Panc1 (cell line): ENCODE measurements around the gene TMPRSS2. TPM values are rescaled to one million over a fixed set of nuclear protein-coding genes. Genes with fewer than 3 reads are reported as not detected.

Source experiments
- ATAC-seq: fragments of 200-7000 bp; cut with Tn5 transposase; 2 replicates; pipeline ENCODE4 v1.9.1; 2020; ENCODE audit warnings: mild to moderate bottlenecking, moderate library complexity
- BruUV-seq: library from RNA; stranded (reverse); fragments of 400-500 nt; replicated peaks from 2 replicates; lab custom pipeline; 2021; lab: Mats Ljungman, UMichigan
- CTCF ChIA-PET: fragments of 300-600 bp; sonication (Branson Sonifier 250); formaldehyde crosslinking; loops from one replicate; lab custom pipeline; 2022; ENCODE audit warnings: antibody characterized with exemption; lab: Charles Lee
- POLR2A ChIA-PET: fragments of 300-600 bp; sonication (Branson Sonifier 250); formaldehyde crosslinking; loops from one replicate; lab custom pipeline; 2022; ENCODE audit warnings: antibody characterized with exemption; lab: Charles Lee
- DNase-seq: peaks from one replicate; pipeline ENCODE4 v3.0.0-alpha.2; 2010; ENCODE audit warnings: low read depth, low spot score
- H3K27ac ChIP-seq: 2 replicates; pipeline ENCODE4 v1.5.1; 2011; ENCODE audit warnings: mild to moderate bottlenecking, low read length, inconsistent platforms
- H3K27me3 ChIP-seq: fragments of 200-500 bp; sonication (Bioruptor generic); 2 replicates; pipeline ENCODE4 v1.6.0; 2014; ENCODE audit warnings: low read length, inconsistent platforms; ENCODE audit not compliant: control insufficient read depth, insufficient read depth
- H3K36me3 ChIP-seq: fragments of 200-500 bp; sonication (Bioruptor generic); 2 replicates; pipeline ENCODE4 v1.5.1; 2014; ENCODE audit warnings: inconsistent platforms, mild to moderate bottlenecking, low read length, moderate library complexity; ENCODE audit not compliant: control insufficient read depth, insufficient read depth
- H3K4me1 ChIP-seq: 2 replicates; pipeline ENCODE4 v1.5.1; 2011; ENCODE audit warnings: inconsistent platforms, mild to moderate bottlenecking, low read length, moderate library complexity; ENCODE audit not compliant: control insufficient read depth, insufficient read depth
- H3K4me3 ChIP-seq, 2 experiments: 2 replicates each; pipeline ENCODE4 v1.5.1; 2011 to 2012; ENCODE audit warnings: low read depth in 2 of 2, low read length in 2 of 2, mild to moderate bottlenecking in 2 of 2, inconsistent platforms in 1 of 2, moderate library complexity in 1 of 2
- H3K9me3 ChIP-seq: fragments of 200-500 bp; sonication (Bioruptor generic); 2 replicates; pipeline ENCODE4 v1.5.1; 2014; ENCODE audit warnings: low read depth, mild to moderate bottlenecking, inconsistent platforms, low read length, moderate library complexity; ENCODE audit not compliant: control insufficient read depth, insufficient read depth
- POLR2AphosphoS5 ChIP-seq: IDR thresholded peaks from 2 replicates; pipeline ENCODE4 v1.6.1; 2012; ENCODE audit warnings: mild to moderate bottlenecking, low read depth, low read length, moderate library complexity
- SIN3A ChIP-seq: IDR thresholded peaks from 2 replicates; pipeline ENCODE4 v1.6.1; 2012; ENCODE audit warnings: low read depth, mild to moderate bottlenecking, low read length, moderate library complexity, borderline replicate concordance; ENCODE audit not compliant: insufficient read depth
- TCF7L2 ChIP-seq: IDR thresholded peaks from 2 replicates; pipeline ENCODE4 v1.6.1; 2011; ENCODE audit warnings: mild to moderate bottlenecking, low read depth, low read length, inconsistent platforms
- in situ Hi-C: cut with HindIII; loops from 2 replicates; pipeline ENCODE4 v1.10.0; 2016; ENCODE audit warnings: low sequenced_read_pairs, low pct_unique_long_range_greater_than_20kb
- intact Hi-C: fragments of 100-400 bp; cut with micrococcal nuclease; formaldehyde crosslinking; loops from one replicate; pipeline ENCODE4 v1.10.0; 2022; ENCODE audit not compliant: unreplicated experiment
- total RNA-seq: library from RNA; stranded (reverse); gene quantifications from one replicate; pipeline ENCODE4 v1.2.1, GENCODE V29; 2021; ENCODE audit not compliant: unreplicated experiment
- TF ChIP-seq, protein P1 (sequence below), 2 experiments: IDR thresholded peaks; 2 replicates each; pipeline ENCODE4 v1.6.1; 2011 to 2012; ENCODE audit warnings: low read depth in 2 of 2, control low read depth in 1 of 2, low read length in 1 of 2, mild to moderate bottlenecking in 1 of 2, moderate library complexity in 1 of 2; ENCODE audit not compliant: insufficient read depth in 1 of 2
- TF ChIP-seq, protein P2 (sequence below): fragments of 450-650 bp; IDR thresholded peaks from 2 replicates; pipeline ENCODE4 v1.5.1; 2017; ENCODE audit warnings: mild to moderate bottlenecking

TMPRSS2 gene
- total RNA-seq, 1 experiment from 2014 or later: 111 TPM

- peak overlapping the region; percentile 42; the same call in 1 of the 2 replicates for H3K27ac ChIP-seq
- in situ Hi-C loops (no loop called here), intact Hi-C loops (no loop called here)
- POLR2A ChIA-PET: no interaction called here
- CTCF ChIA-PET: interaction anchor here (0.6 kb wide), 1 partner anchor 18 kb away, joined by 6 read pairs; no protein-coding TSS in a partner anchor
- no peaks in the 10 kb centered on the region for H3K27me3 ChIP-seq
- no peak for TF ChIP-seq SIN3A
- TF ChIP-seq TCF7L2: no peak
- TF ChIP-seq, protein P1, sequence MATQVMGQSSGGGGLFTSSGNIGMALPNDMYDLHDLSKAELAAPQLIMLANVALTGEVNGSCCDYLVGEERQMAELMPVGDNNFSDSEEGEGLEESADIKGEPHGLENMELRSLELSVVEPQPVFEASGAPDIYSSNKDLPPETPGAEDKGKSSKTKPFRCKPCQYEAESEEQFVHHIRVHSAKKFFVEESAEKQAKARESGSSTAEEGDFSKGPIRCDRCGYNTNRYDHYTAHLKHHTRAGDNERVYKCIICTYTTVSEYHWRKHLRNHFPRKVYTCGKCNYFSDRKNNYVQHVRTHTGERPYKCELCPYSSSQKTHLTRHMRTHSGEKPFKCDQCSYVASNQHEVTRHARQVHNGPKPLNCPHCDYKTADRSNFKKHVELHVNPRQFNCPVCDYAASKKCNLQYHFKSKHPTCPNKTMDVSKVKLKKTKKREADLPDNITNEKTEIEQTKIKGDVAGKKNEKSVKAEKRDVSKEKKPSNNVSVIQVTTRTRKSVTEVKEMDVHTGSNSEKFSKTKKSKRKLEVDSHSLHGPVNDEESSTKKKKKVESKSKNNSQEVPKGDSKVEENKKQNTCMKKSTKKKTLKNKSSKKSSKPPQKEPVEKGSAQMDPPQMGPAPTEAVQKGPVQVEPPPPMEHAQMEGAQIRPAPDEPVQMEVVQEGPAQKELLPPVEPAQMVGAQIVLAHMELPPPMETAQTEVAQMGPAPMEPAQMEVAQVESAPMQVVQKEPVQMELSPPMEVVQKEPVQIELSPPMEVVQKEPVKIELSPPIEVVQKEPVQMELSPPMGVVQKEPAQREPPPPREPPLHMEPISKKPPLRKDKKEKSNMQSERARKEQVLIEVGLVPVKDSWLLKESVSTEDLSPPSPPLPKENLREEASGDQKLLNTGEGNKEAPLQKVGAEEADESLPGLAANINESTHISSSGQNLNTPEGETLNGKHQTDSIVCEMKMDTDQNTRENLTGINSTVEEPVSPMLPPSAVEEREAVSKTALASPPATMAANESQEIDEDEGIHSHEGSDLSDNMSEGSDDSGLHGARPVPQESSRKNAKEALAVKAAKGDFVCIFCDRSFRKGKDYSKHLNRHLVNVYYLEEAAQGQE (IDR thresholded peaks at IDR 0.05; ENCODE audit: insufficient read depth in 1 of 2, low read depth in 2 of 2, low read length in 1 of 2): no peak
- TF ChIP-seq POLR2AphosphoS5: no peak
- TF ChIP-seq, protein P2, sequence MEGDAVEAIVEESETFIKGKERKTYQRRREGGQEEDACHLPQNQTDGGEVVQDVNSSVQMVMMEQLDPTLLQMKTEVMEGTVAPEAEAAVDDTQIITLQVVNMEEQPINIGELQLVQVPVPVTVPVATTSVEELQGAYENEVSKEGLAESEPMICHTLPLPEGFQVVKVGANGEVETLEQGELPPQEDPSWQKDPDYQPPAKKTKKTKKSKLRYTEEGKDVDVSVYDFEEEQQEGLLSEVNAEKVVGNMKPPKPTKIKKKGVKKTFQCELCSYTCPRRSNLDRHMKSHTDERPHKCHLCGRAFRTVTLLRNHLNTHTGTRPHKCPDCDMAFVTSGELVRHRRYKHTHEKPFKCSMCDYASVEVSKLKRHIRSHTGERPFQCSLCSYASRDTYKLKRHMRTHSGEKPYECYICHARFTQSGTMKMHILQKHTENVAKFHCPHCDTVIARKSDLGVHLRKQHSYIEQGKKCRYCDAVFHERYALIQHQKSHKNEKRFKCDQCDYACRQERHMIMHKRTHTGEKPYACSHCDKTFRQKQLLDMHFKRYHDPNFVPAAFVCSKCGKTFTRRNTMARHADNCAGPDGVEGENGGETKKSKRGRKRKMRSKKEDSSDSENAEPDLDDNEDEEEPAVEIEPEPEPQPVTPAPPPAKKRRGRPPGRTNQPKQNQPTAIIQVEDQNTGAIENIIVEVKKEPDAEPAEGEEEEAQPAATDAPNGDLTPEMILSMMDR: no peak
- H3K9me3 ChIP-seq: no peaks in the 10 kb centered on the region
- DNase-seq: no peak
- H3K4me1 ChIP-seq: peaks cover 18% of the 10 kb centered on the region
- H3K36me3 ChIP-seq: no peaks in the 10 kb centered on the region
- no TSS peak for BruUV-seq
- no peak overlapping the region for H3K4me3 ChIP-seq
- ATAC-seq: no peak
Measured at GRCh38 chr21:41510500-41510899, 2.5 kb upstream of the TMPRSS2 start.

DNA sequence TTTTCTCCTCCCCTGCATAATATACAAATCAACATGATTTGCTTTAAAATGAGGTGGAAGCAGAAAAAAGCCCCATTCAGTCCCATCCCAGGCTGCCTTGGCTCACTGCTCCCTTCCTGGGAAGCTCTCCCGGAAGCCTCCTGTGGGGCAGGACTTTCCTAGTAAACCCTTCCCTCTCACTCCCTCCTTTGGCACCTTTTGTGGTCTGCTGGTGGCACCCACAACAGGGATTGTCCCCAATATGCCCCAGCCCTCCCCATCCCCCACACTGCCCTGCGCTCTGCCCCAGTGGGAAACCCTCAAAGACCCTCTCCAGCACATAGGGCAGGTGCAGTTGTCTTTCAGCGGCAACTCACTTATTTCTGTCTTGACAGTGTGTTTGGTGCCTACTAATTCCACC, 1.8 kb upstream of the TMPRSS2 start:
- Histone ChIP-seq H3K27me3 (no peaks in the 10 kb centered on the region), H3K4me1 (peaks cover 22% of the 10 kb centered on the region), H3K4me3 (no peak overlapping the region), H3K36me3 (no peaks in the 10 kb centered on the region), H3K9me3 (no peaks in the 10 kb centered on the region), H3K27ac (peak overlapping the region; percentile 44; the same call in 1 of the 2 replicates)
- intact Hi-C loops: no loop called here
- no TSS peak for BruUV-seq
- ChIA-PET CTCF (no interaction called here), POLR2A (no interaction called here)
- no peak for ATAC-seq
- in situ Hi-C loops: no loop called here
- no peak for TF ChIP-seq POLR2AphosphoS5
- TF ChIP-seq SIN3A: no peak
- no peak for TF ChIP-seq TCF7L2
- TF ChIP-seq, protein P2: no peak
- TF ChIP-seq, protein P1 (IDR thresholded peaks at IDR 0.05; ENCODE audit: insufficient read depth in 1 of 2, low read depth in 2 of 2, low read length in 1 of 2): no peak
- no peak for DNase-seq
